Brain pericyte (primary cell): ENCODE measurements around the gene ERP27.

ENCODE experiments used
- DNase-seq: peaks from one replicate; pipeline ENCODE4 v3.0.0-alpha.2; 2012; ENCODE audit warnings: low read depth, low spot score

The ERP27 gene

GRCh38 chr12:14868916-14869506, 69.3 kb downstream of the ERP27 start:
- DNase-seq: no peak
